Choroid plexus epithelial cell (primary cell): ENCODE results near the gene SLC22A17.
"Not testable (repeated sequence)": the region's sequence is repeated elsewhere in the genome, so short reads cannot be mapped to it uniquely, and the experiment has no call there.

Experiments used
- DNase-seq: peaks from one replicate; pipeline ENCODE4 v3.0.0-alpha.2; 2010; ENCODE audit warnings: low read depth
- H3K4me3 ChIP-seq: 2 replicates; pipeline ENCODE4 v1.5.1; 2011; ENCODE audit warnings: low read depth, mild to moderate bottlenecking, control low read depth, low read length, moderate library complexity
- TF ChIP-seq, protein P1 (sequence below): conservative IDR thresholded peaks from 2 replicates; pipeline ENCODE4 v1.5.1; 2011; ENCODE audit warnings: low read depth, mild to moderate bottlenecking, control low read depth, inconsistent platforms, low read length, moderate library complexity

SLC22A17 gene

DNA sequence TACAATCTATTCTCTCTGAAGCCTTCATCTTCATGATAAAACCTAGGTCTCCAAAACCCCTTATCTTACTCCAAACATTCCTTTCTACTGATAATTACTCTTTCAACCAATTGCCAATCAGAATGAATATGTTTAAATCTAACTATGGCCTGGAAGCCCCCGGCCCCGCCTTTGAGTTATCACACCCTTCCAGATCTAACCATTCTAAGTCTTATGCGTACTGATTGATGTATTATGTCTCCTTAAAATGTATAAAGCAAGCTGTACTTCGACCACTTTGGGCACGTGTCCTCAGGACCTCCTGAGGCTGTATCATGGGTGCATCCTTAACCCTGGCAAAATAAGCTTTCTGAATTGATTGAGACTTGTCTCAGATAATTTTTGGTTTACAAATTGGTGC lies 17.1 kb downstream of the SLC22A17 start:
- TF ChIP-seq, protein P1, sequence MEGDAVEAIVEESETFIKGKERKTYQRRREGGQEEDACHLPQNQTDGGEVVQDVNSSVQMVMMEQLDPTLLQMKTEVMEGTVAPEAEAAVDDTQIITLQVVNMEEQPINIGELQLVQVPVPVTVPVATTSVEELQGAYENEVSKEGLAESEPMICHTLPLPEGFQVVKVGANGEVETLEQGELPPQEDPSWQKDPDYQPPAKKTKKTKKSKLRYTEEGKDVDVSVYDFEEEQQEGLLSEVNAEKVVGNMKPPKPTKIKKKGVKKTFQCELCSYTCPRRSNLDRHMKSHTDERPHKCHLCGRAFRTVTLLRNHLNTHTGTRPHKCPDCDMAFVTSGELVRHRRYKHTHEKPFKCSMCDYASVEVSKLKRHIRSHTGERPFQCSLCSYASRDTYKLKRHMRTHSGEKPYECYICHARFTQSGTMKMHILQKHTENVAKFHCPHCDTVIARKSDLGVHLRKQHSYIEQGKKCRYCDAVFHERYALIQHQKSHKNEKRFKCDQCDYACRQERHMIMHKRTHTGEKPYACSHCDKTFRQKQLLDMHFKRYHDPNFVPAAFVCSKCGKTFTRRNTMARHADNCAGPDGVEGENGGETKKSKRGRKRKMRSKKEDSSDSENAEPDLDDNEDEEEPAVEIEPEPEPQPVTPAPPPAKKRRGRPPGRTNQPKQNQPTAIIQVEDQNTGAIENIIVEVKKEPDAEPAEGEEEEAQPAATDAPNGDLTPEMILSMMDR: no peak
- DNase-seq: no peak
- H3K4me3 ChIP-seq: no peak overlapping the region

DNA sequence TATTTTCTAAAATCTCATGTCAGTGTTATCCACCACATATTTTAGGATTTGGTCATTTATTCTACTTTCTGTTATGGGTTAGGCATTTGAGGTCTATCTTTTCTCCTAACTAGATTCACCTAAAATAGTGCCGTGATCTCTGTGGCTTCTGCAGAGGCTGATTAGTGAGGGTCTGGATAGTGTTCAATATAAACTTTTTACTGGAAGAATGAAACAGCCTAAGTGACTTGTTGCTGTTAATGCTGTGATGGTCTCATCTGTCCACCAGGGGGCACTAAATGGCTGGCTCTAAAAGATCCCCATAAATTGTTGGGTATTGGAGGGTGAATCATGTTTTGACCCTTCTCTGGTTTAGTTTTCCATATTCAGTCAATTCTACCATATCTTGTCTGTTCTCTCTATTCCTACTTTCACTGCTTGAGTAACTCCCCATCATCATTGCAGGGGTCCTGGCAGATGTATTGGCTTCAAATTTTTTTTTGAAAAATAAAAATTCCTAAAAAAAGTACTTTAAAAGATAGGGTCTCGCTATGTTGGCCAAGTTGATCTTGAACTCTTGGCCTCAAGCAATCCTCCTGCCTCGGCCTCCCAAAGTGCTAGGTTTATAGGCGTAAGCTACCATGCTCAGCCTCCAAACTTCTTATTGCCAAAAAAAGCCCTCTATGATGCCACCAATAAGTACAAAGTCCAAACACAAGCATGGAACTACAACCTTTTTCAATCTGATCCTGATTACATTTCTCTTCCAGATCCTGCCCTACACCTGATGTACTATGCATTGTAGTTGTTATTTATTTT lies 24.5 kb downstream of the SLC22A17 start:
- TF ChIP-seq, protein P1: peak; percentile 88
- no peak overlapping the region for H3K4me3 ChIP-seq
- DNase-seq: peak; percentile 88

DNA sequence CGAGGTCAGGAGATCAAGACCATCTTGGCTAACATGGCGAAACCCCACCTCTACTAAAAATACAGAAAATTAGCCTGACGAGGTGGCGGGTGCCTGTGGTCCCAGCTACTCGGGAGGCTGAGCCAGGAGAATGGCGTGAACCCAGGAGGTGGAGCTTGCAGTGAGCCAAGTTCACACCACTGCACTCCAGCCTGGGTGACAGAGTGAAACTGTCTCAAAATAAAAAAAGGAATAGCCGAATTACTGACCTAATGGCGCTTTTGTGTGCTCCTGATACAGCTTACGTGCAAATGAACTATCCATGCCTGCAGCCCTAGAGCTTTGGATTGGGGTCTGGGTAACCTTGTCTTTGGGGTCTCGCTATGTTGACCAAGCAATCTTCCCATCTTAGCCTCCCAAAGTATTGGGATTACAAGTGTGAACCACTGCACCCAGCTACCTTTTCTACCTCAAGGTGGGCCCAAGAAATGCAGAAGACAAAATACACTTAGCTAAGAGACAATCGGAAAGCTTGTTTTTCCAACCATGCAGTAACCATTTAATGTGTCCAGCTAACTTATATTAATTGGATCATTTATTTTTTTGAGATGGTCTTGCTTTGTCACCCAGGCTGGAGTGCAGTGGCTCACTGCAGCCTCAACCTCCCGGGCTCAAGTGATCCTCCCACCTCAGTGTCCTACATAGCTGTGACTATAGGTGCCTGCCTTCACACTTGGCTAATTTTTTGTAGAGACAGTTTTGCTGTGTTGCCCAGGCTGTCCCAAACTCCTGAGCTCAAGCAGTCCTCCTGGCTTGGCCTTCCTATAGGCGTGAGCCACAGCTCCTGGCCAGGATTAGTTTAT lies 26.0 kb downstream of the SLC22A17 start:
- no peak overlapping the region for H3K4me3 ChIP-seq
- no peak for DNase-seq
- TF ChIP-seq, protein P1: no peak

DNA sequence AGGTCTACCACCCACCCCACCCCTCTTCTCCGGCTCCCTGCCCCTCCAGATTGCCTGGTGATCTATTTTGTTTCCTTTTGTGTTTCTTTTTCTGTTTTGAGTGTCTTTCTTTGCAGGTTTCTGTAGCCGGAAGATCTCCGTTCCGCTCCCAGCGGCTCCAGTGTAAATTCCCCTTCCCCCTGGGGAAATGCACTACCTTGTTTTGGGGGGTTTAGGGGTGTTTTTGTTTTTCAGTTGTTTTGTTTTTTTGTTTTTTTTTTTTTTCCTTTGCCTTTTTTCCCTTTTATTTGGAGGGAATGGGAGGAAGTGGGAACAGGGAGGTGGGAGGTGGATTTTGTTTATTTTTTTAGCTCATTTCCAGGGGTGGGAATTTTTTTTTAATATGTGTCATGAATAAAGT lies 26.9 kb downstream of the SLC22A17 start:
- not testable (repeated sequence) for H3K4me3 ChIP-seq, DNase-seq

DNA sequence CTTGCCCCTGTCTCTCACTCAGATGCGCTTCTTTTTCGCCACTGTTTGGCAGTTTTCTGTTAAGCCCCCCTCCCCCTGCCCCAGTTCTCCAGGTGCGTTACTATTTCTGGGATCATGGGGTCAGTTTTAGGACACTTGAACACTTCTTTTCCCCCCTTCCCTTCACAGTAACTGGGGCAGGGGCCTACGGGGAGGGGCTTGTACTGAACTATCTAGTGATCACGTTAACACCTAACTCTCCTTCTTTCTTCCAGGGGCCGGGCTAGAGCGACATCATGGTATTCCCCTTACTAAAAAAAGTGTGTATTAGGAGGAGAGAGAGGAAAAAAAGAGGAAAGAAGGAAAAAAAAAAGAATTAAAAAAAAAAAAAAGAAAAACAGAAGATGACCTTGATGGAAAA lies 27.7 kb downstream of the SLC22A17 start:
- TF ChIP-seq, protein P1: no peak
- DNase-seq: no peak
- H3K4me3 ChIP-seq: no peak overlapping the region

DNA sequence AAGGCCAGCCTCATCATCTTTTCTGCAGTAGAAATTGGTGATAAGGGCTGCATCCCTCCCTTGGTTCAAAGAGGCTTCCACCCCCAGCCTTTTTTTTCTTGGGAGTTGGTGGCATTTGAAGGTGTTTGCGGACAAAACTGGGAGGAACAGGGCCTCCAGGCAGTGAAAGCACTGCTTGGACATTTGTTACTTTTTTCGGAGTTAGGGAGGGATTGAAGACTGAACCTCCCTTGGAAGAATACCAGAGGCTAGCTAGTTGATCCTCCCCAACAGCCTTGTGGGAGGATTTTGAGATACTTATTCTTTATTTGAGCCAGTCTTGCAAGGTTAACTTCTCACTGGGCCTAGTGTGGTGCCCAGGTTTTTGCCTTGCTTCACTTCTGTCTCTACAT lies 28.2 kb downstream of the SLC22A17 start:
- TF ChIP-seq, protein P1: no peak
- H3K4me3 ChIP-seq: no peak overlapping the region
- no peak for DNase-seq

DNA sequence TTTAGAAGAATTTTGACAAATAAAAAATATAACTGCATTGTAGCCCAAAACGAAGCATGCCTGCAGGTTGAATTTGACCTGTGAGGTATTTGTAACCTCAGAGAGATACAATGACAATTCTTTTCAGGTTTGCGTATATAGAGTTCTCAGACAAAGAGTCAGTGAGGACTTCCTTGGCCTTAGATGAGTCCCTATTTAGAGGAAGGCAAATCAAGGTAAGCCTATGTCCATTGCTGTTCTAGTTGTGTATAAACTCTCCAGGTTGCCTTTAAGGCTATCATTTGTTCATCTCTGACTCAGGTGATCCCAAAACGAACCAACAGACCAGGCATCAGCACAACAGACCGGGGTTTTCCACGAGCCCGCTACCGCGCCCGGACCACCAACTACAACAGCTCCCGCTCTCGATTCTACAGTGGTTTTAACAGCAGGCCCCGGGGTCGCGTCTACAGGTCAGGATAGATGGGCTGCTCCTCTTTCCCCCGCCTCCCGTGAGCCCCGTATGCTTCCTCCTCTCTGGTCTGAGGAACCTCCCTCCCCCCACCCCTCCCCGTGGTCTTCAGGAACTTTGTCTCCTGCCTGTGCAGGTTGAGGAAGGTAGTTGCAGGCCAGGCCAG lies 28.7 kb downstream of the SLC22A17 start:
- TF ChIP-seq, protein P1: no peak
- H3K4me3 ChIP-seq: no peak overlapping the region
- no peak for DNase-seq
